GM11168 (cell line): ENCODE data around the gene SSBP1.
"Not testable (repeated sequence)": the region's sequence is repeated elsewhere in the genome, so short reads cannot be mapped to it uniquely, and the experiment has no call there.

ENCODE experiments used
- in situ Hi-C: fragments of 300-500 bp; cut with MboI; formaldehyde crosslinking; loops from one replicate; pipeline ENCODE4 v1.12.0; 2022; ENCODE audit warnings: low sequenced_read_pairs; ENCODE audit not compliant: unreplicated experiment

The SSBP1 gene

DNA sequence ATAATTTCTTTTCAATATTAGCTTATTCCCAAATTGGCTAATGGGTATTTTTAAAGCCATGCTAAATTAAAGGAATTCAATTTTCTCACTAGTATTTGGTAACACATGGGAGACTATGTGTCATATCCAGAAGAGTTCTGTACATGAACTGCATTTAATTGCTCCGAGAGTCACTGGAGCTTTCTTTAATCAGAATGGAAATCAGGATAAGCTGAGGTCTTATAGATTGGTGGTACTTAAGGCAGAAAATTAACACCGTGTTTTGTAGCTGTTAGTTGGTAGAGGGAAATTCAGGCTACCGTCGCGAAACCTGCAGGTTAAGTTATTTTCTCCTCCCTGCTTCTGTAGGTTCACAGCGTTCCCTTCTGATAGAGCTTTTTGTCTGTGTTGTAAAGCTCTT, 29.8 kb upstream of the SSBP1 start, which contains the start of gene WEE2:
Gene WEE2 (plus strand): TSS at position 3 of the 400 bp plus-strand sequence. CDS start 406 bp downstream, outside the sequence.
- in situ Hi-C loops, result no loop called here

DNA sequence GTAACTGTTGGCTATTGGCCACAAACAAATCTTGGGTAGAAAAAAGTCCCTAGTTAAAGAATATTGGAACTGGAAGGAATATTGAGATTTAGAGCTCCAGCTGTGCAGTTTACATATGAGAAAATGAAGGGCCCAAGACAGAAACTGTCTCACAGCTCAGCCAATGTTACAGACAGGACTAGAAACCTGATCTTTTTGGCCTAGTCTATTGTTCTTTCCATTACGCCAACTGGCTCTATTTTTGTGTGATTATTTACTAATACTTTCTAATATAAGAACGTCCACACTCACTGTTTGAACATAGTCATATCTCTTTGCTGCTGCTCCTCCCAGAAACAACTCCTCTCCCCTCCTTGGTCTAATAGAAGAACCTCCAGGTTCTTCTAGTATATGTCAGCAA, 28.8 kb upstream of the SSBP1 start:
- in situ Hi-C loops, result no loop called here

DNA sequence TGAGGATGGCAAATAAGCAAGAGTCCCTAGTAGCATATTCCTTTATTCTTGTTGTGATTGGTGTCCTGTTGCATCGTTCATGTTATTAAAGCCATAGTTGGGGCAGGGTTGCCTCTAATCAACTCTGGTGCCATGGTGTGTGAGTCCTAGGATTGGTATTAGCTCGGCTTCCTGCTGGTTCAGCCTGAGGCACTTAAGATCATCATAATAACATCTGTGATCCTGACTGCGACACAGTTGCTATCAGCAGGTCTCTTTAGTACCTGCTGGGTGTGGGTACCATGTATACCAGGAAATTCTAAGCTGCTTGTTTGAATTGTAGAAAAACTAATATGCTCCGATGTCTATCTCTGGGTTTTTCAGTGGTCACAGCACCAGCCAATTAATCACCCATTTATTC, 28.4 kb upstream of the SSBP1 start:
- in situ Hi-C loops, result no loop called here

DNA sequence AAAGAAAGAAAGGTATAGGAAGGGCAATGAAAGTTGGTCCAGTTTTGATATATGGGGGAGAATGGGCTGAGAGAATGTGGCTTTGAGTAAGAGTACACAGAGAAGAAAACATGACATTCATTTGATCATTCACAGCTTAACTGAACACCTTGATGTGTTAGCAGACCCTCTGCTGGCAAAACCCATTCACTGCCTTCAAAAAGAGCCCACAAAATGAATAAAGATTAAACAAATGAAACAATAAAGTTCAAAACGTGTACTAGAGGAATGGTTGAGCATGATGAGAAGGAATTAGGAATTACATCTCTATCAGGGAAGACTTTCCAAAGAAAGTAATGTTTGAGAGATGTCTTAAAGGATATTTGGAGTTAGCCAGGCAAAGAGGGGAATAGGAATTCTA, 27.9 kb upstream of the SSBP1 start:
- in situ Hi-C loops, result no loop called here

DNA sequence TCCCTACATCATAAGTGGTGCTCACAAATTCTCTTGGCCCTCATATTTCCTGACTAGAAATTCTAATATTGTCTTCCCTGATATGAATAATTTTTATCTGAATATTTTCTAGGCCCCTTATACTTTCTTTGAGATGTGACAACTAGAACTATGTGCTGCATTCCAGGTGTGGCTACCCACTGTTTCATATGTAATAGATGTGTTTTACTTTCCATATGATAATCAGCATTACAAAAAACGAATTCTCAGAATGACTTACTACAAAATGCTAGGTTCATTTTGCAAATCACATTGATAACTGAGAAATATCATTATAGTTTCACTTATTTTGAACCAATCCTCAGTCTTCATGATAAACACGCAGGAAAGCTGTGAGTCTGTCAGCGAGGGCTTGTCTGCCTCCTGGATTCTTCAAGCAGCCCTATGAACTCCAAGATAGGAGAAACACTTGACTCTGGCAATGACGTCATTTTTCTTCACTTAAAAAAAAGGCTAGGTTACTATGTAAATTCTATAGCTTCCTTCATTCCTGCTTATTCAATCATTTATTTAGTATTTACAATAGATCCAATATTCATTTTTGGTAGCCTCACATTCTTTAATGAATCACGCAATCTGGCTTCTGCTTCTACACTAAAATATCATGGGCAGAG, 25.4 kb upstream of the SSBP1 start:
- in situ Hi-C loops, result no loop called here

DNA sequence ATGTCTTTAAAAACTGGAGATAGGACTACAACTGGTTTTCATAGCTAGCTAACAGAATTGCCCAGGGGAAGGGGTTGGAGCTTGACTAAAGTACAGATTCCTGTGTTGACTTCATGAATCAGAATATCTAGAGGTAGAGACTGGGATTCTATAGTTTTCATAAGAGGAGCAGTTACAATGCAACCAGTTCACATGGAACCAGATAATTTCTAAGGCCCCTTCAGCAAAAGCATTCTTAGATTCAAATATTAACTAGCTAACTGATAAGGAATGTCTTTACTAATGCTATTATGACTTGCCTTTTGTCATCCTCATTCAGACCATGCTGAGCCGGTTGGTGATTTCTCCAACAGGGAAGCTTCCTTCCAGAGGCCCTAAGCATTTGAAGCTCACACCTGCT, 24.3 kb upstream of the SSBP1 start:
- in situ Hi-C loops, result no loop called here

DNA sequence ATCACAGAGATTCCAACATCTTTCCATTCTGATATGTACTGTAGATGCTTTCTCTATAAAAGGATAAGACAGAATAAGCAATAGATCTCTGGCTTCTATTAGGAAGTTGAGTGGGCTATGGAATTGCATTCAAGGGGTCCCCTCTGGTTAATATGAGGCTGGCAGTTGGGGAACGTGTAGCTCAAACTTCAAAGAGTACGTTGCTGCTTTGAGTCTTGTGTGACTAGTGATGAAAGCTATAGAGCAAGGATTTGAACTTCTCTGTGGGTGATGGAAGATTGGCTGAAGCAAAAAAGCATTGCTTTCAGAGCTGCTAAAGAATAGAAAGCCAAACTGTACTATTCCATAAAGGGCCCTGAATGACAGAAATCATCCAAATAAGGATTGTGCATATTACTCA, 23.6 kb upstream of the SSBP1 start:
- in situ Hi-C loops, result no loop called here

DNA sequence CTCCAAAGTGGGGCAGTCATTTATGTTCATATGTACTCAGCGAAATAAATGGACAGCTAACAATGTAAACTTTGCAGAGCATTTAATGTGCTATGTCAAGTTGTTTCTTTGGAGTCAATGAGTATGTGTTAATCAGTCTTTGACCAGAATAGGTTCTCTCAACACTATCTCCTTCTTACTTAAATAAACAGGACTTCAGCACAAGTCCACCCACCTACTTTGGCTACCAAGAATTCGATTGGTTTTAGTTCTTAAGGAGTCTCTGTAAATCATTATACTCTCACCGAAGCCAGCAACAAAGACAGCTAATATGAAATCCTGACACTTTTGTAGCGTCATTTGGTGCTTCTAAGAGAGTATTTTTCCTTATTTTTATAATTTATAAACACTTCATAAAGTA, 23.1 kb upstream of the SSBP1 start:
- in situ Hi-C loops, result no loop called here

DNA sequence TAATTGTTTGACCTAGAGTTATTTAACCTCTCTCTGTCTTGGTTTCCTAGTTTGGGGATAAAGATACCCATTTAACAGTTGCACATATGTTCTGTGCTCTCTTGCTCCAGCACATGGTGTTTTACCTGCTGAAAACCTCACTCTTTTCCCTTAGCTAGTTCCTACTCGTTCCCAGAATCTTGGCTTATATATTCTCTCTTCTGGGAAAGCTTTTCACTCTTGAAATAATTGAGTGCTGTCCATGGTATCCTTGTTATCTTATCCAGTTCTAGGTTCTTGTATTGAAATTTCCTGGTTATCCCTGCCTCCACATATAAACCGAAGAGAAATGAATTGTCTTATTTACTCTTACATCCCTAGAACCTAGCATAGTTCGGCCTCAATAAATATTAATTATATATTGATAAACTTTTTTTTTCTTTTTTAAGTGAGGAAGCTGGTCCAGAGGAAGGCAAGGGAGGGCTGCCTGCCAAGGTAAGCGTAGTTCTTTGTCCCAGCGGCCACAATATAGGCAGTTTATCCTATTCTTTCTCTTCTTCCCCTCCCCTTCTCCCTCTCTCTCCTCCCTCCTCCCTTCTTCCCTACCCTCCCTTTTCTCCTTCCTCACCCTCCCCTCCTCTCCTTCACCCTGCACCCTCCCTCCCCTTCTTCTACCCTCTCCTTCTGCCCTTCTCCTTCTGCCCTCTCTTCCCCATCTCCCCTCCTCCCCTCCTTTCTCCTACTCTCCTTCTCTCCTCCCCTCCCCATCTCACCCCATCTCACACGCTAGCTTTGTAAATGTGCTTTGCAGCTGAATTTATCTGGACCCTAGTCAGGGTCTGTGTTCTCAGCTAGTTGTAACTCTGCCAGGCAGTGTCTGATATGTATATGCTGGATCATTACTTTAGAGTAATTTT, 22.1 kb upstream of the SSBP1 start:
- in situ Hi-C loops, result no loop called here

DNA sequence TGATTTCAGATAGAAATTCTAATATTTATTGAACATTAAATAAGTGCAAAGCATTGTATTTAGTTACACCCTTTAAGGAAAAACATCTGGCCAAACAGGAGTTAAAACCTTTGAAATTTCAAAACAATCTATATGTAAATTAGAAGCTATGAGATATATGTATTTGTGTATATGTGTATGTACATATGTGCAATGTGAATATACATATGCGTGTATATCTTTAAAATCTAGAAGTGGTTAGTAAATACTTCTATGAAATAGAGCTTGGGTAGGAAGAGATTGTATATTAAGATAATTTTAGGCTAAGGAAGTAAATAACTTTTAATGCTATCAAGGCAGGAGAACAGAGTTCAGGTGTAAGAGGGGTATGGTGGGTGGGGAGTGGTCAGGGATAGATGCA, 20.7 kb upstream of the SSBP1 start:
- in situ Hi-C loops, result no loop called here

DNA sequence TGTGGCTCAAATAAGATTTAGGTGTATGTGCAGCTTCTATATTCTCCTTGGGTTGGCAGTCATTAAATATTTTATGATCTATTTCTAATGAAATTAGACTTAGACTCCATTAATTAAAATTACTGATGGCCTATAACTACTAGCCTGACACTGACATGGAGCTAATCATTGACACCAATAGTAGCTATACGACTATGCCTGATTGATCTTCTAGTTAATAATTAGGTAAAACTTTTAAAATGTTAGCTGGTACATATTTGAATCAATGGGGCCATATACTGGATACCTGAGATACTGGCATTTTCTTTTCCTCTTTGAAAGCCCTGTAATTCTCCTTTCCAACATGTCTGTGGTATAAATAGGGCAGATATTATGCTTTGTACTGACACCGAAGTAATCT, 15.6 kb upstream of the SSBP1 start:
- in situ Hi-C loops, result no loop called here

DNA sequence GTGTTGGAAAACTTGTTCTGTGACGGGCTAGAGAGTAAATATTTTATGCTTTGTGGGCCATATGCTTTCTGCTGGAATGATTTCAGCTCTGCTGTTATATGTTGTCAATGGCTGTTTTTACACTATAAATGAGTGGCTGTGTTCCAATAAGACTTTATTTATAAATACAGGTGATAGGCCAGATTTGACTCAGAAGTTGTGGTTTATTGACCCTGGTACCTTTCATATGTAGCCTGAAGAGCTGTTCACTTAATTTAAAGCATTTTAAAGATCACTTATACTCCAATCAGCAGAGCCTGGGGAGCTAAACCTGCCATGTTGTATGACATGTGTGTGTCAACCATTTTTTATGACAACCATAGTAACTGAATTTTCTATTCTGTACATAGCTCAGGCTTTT, 9.1 kb upstream of the SSBP1 start:
- in situ Hi-C loops, result no loop called here

DNA sequence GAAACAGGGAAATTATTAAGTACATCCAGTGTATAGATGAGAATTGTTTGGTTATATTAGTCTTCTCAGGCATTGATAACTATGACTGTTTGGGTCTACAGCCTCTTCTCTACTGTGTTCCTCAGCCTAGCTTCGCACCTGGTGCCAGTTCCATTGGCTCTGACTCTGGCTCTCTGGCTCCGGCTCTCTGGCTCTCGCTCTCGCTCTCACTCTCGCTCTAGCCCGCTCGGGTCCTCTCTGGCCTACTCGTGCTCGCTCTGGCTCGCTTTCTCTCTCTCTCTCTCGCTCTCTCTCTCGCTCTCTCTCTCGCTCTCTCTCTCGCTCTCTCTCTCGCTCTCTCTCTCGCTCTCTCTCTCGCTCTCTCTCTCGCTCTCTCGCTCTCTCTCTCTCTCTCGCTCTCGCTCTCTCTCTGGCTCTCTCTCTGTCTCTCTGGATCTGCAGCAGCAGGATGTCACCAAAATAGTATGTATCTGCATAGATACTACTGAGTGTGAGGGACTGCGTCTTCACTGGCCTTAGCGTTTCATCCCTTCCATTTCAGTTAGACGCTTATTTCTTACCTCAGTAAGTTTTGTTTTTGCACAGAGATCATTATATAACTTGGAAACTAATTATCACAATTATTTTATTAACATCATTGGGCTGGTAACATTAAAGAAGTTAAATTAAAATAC, 6.5 kb upstream of the SSBP1 start:
- in situ Hi-C loops, result no loop called here

DNA sequence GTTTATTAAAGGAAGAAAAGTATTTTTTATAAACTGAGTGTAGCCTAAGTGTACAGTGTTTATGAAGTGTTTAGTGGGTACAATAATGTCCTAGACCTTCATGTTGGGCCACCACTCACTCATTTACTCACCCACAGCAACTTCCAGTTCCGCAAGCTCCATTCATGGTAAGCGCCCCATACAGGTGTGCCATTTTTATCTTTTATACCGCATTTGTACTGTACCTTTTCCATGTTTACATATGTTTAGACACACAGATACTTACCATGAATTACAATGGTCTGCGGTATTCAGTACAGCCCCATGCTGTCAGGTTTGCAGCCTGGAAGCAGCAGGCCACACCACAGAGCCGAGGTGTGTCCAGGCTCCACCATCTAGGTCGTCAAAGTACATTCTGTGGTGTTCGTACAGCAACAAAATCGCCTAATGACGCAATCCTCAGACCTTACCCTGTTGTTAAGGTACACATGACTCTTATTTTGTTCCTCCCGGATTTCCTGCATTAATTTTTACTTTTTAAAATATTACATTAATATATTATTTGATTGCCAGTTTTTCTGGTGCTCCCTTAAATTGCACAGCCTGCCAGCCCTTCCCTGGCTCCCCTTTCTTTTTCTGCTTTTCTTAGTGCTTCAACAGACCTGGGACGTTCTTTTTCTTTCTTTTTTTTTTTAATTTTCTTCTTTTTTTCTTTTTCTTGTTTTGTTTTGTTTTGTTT, 881 bp upstream of the SSBP1 start:
- in situ Hi-C loops, result no loop called here

DNA sequence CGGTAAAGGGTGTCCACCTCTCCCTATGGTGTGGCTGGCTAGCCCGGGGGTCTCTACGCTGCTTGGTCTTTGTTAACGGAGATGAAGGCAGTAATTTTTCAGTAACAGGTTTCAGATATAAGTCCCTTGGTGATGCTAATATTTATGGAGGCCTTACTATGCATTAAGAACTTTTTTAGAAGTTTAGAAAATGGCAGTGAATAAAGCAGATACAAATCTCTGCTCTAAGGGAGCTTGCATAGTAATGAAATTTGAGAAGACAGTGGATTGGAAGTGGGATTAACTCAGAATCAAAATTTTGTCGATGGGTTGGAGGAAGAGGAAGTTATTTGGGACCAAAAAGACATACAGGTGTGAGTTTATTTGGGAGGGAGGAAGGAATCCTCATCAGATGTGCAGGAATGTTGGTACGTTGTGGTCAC, 445 bp downstream of the SSBP1 start:
- in situ Hi-C loops, result no loop called here

DNA sequence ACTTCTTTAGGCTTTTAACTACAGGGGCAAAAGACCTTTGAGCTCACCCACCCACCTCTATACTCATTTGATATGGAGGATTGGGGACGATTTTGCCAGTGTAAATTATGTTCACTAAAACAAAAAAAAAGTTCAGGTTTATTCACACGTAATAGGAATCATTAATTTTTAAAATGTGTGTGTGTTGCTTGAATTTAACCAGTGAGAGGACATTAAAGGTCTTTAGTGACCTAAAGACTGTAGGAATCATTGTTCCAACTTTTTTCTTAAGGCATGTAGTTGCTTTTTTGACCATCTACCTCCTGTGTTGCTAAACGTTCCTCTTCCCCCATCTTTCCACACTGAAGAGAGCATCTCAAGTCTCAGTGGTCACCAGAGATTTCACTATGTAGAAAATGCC, 1.1 kb downstream of the SSBP1 start:
- in situ Hi-C loops, result no loop called here

DNA sequence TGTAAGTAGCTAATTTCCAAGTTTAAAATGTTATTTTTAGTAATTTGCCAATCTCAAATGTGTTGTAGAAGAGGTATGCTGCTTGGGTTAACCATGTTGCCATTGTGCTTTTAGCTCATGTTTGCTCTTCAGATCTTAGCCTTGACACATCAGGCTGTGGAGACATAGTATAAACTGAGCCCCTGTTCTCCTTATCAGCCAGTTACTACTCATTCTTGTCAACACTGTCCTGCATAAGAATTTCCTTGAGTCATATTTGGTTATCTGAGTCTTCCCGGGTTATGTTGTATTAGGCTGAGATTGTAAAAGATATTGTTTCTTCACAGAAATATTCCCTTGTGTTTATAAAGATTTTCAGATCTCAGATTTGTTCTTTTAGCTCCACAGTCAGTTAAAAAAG, 4.1 kb downstream of the SSBP1 start:
- in situ Hi-C loops, result no loop called here

DNA sequence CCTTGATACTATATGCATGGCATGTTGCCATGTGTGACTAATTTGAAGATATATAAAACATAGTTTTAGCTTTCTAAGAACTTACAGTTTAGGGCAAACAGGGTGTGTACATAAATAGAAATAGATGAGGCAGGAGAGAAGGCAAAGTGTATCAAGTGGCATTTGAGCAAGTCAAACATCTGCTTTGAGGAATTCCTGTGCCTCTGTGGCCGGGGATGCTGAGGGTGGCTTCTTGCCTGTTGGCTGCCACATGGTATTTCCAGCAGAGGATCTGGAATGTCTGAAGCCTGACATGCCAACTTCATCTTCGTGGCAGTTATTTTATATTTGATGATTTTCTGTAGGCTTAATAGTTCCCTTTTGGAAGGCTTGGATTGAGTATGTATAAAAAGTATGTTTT, 6.0 kb downstream of the SSBP1 start:
- in situ Hi-C loops, result no loop called here

DNA sequence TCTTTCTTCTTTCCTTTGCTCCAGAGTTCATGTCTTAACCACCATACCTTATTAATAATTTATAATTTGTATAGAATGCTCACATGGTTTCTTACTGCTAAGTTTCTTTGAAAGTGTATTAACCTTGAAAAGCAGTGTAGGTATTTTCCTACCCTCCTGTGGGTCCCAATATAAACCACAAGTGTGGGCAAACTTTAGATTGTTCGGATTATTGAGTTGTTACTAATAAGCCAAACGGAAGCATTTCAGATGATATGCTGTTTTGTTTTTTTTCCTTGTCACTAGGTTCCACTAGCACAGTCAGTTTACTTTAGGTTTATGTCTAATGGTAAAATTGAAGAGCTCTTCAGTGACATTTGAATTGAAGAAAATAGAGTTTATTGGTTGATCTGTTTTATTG, 10.2 kb downstream of the SSBP1 start:
- in situ Hi-C loops, result no loop called here

DNA sequence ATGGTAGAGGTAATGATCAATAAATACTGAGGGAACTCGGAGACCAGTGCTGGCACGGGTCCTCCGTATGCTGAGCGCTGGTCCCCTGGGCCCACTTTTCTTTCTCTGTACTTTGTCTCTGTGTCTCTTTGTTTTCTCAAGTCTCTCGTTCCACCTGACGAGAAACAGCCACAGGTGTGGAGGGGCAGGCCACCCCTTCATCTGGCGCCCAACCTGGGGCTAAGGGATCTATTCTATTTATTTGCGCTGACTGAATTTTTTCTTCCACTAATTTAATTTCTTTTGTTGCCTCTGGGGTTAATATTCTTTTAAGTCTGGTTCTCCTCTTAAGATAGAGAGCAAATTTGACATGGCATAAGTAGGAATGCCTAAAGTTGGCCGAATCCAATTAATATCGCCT, 13.7 kb downstream of the SSBP1 start:
- in situ Hi-C loops, result not testable (repeated sequence)

DNA sequence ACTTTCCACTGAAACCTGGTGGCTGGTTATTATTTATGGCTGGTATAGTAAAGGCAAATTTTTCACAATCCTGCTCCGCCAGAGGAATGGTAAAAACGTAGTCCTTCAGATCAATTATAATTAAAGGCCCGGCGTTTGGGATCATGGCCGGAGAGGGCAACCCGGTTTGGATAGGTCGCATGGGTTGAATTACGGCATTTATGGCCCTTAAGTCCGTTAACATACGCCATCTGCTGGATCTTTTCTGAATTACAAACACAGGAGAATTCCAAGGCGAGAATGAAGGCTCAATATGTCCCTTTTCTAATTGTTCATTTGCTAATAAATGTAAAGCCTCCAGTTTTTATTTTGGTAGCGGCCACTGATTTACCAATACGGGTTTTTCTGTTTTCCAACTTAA, 14.5 kb downstream of the SSBP1 start:
- in situ Hi-C loops, result no loop called here
